COLO829 (cell line): ENCODE results near the gene C19orf47.

Source experiments
- DNase-seq: peaks from one replicate; pipeline ENCODE4 v3.0.0; 2012; ENCODE audit warnings: low spot score

Gene C19orf47

DNA sequence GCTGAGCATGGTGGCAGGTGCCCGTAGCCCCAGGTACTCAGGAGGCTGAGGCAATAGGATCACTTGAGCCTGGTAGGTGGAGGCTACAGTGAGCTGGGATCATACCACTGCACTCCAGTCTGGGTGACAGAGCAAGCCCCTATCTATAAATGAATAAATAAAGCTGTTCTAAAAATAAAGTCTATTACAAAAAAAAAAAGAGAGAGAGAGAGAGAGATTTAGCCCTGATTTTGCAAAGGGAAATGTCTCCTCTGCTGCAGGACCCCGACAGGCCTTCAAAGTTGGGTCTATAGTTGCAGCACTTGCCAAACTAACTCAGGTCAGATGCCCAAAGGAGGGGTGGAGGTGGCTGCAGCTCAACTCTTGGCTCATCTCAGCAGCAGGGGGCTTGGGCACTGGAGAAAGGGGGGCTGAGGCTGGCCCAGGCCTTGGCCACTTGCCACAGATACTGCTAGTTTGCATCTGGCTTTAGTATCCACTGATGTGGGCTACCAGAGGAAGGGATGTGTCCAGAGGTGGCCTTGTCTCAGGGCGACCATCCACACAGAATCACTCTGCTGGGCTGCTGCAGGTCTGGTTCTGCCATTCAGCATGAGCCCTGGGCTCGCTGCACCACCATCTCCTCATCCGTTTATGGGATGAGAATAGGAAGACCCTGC lies 32.3 kb downstream of the C19orf47 start:
- DNase-seq, result no peak

DNA sequence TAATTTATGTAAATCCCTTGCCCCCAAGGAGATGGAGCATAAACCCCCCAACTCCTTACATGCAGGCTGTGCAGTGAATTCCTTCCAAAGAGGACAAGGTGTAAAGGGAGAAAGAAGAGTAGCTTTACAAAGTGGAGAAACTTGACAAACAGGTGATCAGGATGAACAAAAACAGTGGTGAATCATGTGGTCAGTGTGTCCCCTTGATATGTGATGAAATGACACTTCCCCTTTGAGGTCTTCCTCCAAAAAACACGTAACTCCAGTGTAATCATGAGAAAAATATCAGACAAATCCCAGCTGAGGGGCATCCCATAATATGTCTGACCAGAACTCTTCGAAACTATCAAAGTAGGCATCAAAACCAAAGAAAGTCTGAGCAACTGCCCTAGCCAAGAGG lies 33.5 kb downstream of the C19orf47 start:
- DNase-seq, result no peak

GRCh38 chr19:40313229-40313983 lies 34.8 kb downstream of the C19orf47 start:
- DNase-seq, result no peak

DNA sequence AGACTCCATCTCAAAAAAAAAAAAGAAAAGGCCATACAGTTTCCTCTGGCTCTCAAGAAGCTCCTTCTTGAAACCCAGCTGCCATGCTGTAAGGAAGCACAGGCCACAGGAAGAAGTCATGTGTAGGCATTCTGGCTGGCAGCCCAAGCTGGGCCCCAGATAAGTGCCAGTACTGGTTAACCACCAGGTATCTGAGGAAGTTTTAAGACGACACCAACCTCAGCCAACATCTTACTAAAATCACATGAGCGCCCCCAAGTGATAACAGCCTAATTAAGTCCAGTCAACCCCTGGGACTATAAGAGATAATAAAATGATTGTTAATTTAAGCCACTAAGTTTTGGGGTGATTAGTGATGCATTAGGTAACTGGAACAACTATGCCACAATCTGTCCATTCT lies 35.7 kb downstream of the C19orf47 start:
- no peak for DNase-seq

DNA sequence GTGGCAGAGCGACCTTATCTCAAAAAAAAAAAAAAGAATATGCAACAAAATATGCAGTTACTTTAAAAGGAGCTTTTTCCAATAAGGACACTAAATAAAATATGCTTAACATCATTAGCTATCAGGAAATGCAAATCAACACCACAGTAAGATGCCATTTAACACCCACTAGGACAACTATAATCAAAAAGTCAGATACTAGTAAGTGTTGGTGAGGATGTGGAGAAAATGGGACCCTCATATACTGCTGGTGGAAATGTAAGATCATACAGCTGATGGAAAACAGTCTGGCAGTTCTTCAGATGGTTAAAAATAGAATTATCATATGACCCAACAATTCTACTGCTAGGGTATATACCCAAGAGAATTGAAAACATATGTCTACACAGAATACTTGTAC lies 38.5 kb downstream of the C19orf47 start:
- no peak for DNase-seq

DNA sequence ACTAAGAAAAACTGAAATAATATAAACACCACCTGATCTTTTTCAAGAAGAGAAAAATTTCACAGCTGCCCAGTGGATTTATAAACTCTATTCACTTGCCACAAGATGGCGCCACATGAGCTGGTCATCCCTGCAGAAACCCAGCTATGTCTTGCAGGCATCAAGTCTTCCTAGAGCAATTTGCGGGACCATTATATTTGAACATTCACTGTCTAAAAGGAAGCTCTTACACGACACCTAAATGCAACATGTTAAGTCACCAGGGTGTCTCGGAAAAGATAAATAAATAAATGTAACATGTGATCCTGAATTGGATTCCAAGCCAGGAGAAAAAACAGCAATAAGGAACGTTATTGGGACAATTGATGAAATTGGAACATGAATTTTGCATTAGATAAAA lies 42.8 kb downstream of the C19orf47 start:
- DNase-seq, result peak; percentile 88

DNA sequence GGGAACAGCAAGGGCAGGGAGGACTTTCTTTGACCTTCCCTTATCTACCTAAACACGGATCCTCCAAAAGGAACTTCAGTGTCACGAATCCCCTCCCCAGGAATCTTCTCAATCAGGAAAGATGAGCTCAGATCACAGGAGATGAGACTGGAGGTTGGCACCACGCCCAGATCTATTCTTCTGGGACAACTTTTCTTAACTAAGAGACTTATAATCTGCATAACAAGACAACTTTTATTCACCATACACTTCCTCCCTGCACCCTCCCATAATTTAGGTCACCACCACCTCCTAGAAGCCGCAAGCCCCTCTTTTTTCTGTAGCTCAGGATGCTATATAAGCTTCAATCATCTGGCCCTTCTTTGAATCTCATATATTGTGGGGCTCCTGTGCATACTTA lies 43.9 kb downstream of the C19orf47 start:
- no peak for DNase-seq

DNA sequence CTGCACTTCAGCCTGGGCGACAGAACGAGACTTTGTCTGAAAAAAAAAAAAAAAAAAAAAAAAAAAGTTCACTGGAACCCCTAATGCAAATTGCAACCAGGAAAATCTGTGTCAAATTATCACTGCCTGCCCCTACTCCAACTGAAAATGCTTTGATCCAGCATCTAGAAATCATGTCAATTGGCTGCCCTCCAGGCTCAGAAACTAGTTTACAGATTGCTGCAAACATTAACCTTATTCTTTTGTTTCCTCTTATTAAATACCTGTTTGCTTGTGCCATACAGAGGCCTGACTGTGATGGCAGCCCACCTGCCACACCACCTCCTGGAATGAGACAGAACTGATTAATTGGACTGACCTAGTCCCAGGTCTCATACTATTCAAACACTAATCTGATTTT lies 44.4 kb downstream of the C19orf47 start:
- DNase-seq, result no peak

DNA sequence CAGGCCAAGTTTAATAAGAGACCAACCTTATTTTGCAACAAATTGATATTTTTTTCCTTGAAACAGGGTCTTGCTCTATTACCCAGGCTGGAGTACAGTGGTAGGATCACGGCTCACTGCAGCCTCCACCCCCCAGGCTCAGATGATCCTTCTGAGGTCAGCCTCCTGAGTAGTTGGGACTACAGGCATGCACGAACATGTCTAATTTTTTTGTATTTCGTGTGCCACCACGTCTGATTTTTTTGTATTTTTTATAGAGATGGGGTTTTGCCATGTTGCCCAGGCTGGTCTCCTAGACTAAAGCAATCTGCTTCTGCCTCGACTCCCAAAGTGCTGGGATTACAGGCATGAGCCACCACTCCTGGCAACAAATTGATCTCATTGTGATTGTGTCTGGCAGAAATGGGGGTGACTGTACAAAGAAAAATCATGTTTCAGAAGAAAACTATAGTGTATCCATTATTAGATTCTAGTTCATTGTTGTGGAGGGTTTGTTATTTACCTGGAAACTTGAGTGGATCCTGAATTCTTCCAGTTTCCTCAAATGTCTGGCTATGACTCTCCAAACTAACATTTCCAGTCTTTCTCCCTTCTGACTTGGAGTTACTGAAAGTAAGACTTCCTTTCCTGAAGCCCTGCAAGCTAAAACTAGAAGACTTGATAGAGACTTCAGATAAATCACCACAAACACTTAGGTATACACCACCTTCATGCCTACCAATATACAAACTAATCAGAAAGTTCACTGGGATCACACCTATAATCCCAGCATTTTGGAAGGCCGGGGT lies 45.8 kb downstream of the C19orf47 start:
- DNase-seq, result no peak

DNA sequence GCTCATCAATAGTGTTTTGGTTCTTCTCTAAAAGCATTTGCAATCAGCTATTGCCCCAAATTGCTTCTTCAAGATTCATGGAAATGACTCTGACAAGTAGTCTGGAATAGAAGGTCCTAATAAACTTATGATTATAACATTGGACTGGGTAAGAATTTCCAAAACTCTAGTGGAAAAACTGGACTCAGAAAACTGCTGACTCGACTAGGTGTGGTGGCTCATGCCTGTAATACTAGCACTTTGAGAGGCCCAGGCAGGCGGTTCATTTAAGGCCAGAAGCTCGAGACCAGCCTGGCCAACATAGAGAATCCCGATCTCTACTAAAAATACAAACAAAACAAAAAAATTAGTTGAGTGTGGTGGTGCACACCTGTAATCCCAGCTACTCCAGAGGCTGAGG lies 47.5 kb downstream of the C19orf47 start:
- DNase-seq, result no peak

GRCh38 chr19:40298026-40298425 lies 50.2 kb downstream of the C19orf47 start:
- DNase-seq, result no peak

GRCh38 chr19:40294560-40294959 lies 53.6 kb downstream of the C19orf47 start:
- DNase-seq, result no peak

DNA sequence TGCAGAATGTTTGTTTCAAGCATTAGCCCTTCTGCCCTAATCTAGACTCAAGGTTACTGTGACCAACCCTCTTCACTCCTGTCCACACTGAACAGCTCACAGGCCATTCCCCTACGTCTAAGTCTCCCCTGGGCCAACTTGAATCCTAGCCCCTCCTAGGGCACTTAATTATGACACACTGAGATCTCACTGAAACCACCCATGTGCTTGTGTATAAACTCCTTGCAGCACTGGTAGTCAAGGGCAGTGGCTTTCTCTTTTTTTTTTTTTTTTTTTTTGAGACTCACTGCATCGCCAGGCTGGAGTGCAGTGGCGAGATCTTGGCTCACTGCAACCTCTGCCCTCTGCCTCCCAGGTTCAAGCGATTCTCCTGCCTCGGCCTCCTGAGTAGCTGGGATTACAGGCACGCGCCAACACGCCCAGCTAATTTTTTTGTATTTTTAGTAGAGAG lies 61.2 kb downstream of the C19orf47 start:
- no peak for DNase-seq

- no peak for DNase-seq
These were observed 61.8 kb downstream of the C19orf47 start for GRCh38 chr19:40286235-40286970.

GRCh38 chr19:40285353-40286234 lies 62.6 kb downstream of the C19orf47 start:
- DNase-seq, result peak; percentile 99

GRCh38 chr19:40284501-40285352 lies 63.5 kb downstream of the C19orf47 start, which contains the start of gene AKT2:
AKT2 (minus strand) TSS chr19:40285345; CDS start chr19:40265267, 20,078 bp downstream.
- no peak for DNase-seq

DNA sequence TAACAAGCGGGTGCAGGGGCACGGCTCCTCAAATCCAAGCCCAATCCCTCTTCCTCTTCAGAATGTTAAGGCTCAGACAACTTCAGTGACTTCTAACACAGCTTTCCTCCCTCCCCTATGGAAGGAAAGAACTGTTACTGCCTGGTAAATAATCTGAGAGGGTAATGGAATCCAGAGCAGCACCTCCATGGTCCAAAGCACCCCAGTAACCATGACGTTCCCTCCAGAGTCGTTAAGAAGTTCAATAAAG lies 64.0 kb downstream of the C19orf47 start:
- DNase-seq, result no peak

- DNase-seq, result no peak
These were observed 64.6 kb downstream of the C19orf47 start for GRCh38 chr19:40283414-40284250.

DNA sequence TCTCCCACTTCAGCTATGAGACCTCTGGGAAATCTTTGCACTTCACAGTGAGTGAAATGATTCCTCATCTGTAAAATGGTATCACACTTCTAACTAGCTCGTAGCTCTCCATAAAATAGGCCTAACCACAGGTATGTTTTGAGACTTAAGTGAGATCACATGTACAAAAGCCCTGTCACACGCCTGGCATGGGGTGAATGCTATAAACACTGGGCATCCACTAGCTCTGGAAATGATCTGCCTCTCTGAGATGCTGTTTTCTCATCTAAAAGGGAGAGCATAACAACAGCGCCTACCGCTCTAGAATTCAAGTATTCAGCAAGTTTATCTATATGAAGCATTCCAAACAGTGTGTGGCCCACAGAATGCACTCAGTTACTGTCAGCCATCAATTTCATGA lies 65.3 kb downstream of the C19orf47 start:
- DNase-seq, result no peak

- DNase-seq, result no peak
These were observed 66.0 kb downstream of the C19orf47 start for GRCh38 chr19:40282209-40282580.
